GM19239 (cell line): Measurements from ENCODE around the gene MAGIX.
"Not testable (repeated sequence)": the region's sequence is repeated elsewhere in the genome, so short reads cannot be mapped to it uniquely, and the experiment has no call there.

ENCODE experiments used
- DNase-seq: peaks from one replicate; pipeline ENCODE4 v3.0.0; 2011; ENCODE audit warnings: low spot score; ENCODE audit not compliant: insufficient read length
- FAIRE-seq: peaks from 2 replicates; lab custom pipeline; 2011; peaks lifted over from hg19 to GRCh38; lab: Jason Lieb, UNC

The MAGIX gene

GRCh38 chrX:49155900-49156837, 6.4 kb upstream of the MAGIX start:
- FAIRE-seq, result peak; percentile 39
- DNase-seq, result no peak

DNA sequence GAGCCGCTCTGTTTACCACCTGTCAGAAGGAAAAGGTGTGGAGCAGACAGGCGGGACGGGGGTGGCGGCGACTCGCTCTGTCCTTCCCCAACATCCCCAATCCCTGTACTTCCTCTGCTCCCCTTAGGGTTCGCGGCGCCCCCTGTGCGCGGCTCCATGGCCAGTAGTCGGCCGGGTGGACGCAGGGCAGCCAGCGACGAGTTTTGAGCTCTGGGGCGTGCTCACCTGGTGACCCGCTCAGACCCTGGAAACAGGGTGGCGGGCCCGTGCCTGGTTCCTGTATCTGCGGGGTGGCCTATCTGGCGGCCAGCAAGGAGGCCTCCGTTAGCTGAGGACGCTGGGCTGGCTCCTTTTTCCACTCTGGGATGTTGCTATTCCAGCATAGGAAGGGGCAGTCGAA, 5.4 kb upstream of the MAGIX start:
- FAIRE-seq (no peak), DNase-seq (no peak)

GRCh38 chrX:49160908-49161307, 1.6 kb upstream of the MAGIX start:
- DNase-seq (no peak), FAIRE-seq (no peak)

DNA sequence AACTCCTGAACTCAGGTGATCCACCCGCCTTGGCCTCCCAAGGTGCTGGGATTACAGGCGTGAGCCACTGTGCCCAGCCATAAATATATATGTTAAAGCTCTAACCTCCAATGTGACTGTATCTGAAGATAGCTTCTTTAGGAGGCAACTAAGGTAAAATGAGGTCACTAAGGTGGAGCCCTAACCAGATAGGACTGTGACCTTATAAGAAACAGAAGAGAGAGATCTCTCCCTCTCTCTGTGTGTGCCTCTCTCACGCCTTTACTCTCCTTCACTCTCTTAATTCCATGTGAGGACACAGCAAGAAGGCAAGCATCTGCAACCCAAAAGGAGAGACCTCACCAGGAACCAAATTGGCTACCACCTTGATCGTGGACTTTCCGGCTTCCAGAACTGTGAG, 926 bp upstream of the MAGIX start:
- DNase-seq (no peak), FAIRE-seq (no peak)

DNA sequence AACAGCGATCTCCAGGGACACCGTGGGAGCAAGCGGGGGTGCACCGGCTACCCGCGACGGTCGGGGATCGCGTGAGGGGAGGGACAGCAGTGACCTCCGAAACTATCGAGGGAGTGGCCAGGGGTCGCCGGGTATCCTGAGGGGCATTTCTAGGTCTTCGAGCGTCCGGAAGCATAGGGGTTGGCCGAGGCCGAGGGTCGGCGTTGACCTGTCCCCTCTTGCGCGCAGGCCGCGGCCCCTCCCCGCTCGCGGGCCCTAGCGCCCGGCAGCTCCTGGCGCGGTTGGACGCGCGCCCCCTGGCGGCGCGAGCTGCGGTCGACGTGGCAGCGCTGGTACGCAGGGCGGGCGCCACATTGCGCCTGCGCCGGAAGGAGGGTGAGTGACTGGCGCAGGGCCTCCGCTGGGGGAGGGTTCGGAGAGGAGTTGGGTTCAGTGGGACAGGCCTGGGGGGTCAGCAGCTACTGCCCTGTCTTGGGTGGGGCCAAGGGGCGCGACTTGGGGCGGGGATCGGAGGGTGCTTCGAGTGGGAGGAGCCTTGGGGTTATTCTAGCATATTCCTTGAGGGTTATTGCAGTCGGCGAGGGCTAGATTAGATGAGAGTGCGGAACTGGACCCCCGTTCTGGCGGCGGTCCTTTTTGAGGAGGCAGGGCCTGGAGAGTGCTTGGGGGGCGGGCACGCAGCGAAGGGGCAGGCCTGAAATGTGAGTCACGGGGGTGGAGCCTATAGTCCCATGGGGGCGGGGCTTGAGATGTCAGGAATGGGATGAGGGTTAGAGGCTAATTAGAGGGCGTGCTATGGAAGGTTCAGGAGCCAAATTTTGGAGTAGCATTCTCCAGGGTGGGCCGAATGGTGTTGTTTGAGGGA, 1.2 kb downstream of the MAGIX start:
- DNase-seq (no peak), FAIRE-seq (peak; percentile 91)

GRCh38 chrX:49164589-49165360, 2.2 kb downstream of the MAGIX start:
- FAIRE-seq (no peak), DNase-seq (no peak)

GRCh38 chrX:49165901-49166881, 3.6 kb downstream of the MAGIX start:
- FAIRE-seq, result peak; percentile 68
- no peak for DNase-seq

DNA sequence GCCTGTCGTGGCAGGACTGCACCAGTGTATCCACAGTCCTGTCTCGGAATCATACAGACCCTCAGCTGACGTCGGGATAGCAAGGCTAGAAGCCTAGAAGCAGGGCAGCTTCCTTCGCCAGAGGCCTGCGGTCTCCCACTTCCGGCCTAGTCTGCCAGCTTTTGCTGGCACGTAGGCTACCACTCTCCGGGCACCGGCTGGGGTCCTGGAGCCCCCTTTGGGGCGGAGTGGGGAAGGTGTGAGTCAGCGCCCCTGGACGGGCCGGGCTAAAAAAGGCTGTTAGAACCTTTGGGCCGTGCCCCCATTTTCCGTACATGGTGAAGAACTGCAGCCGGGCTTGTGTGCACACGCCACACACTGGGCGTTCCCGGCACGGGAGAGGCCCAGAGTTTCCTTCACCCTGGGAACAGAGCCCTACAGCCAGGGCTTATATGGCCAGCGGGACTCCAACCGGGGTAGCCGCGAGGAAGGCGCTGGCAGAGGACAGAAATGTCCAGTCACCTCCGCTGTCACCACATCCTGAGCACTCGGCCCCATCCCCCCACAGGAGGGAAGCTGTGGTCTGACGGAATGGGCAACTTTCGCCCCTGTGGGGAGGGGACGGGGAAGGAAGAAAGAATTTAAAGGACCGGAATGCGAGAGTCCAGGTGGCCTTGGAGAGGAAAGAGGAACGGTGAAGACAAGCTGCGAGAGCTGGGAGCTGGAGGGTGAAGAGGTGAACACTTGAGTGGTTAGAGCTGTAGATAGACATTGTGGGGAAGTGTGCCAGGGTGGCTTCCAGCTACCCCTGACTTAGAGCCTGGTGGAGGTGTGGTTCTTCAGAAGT, 4.6 kb downstream of the MAGIX start:
- DNase-seq, result no peak
- FAIRE-seq, result peak; percentile 96

GRCh38 chrX:49167740-49168108, 5.2 kb downstream of the MAGIX start:
- DNase-seq (no peak), FAIRE-seq (no peak)

DNA sequence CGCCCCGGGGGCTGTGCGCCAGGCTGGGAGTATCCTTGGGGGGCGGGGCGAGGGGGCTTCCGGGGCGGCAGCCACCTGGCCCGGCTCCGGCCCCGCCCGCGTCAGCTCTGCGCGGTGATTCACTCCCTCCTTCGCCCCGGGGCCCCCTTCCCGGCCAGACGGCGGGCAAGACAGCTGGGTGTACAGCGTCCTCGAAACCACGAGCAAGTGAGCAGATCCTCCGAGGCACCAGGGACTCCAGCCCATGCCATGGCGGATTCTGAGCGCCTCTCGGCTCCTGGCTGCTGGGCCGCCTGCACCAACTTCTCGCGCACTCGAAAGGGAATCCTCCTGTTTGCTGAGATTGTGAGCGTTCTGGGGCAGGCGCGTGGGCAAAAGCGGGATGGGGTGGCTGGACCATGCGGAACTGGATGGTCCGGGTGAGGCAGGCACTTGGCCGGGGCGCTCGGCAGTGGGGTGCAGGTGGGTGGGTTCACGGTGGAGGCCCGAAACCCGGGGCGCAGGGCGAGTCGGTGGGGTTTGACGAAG, 9.3 kb downstream of the MAGIX start, which contains the start of gene PLP2:
Gene PLP2 (plus strand): TSS at position 147 of the 528 bp plus-strand sequence. CDS start 103 bp downstream, at position 250.
- no peak for DNase-seq

DNA sequence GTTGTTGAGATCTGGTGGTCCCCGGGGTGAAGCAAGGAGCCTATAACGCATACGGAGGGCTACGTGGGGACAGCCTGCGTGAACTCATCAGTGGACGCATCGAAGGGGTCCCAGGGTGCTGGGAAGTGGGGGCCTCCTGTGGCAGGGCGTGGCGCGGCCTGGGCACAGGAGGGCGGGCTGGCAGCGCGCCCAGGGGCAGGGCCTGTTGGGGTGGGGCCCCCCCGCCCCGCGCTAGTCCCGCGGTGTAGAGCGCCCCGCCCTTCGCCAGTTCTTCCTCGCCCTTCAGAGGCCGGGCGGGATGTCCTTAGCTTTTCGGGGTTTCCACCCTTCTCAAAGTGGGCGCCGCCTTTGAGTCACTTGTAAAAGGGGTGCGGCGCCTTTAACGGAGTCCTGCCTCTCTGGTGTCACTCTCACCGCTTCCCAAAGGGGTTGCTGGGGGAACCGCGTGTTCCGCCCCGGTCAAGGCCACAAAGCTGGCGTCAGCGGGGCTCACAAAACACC, 9.8 kb downstream of the MAGIX start:
- DNase-seq, result no peak
- peak; percentile 84 for FAIRE-seq

More for the DNA sequence above, 9.3 kb downstream of the MAGIX start, which contains the start of gene PLP2:
- FAIRE-seq, result peak; percentile 92

DNA sequence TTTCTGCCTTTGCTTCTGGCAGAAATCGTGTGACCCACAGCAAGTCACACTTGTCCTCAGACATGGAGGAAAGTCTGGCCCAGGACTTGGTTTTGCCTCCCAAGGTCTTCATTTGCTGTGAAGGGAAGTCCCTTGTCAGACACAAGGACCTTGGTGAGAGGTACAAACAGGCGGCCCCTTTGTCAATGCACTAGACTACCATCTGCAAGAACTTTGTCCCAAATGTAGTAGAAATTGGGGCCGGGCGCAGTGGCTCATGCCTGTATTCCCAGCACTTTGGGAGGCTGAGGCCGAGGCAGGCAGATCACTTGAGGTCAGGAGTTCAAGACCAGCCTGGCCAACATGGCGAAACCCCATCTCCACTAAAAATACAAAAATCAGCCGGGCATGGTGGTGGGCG, 11.0 kb downstream of the MAGIX start:
- not testable (repeated sequence) for DNase-seq, FAIRE-seq

GRCh38 chrX:49174723-49175122, 12.2 kb downstream of the MAGIX start:
- no peak for DNase-seq
- no peak for FAIRE-seq

DNA sequence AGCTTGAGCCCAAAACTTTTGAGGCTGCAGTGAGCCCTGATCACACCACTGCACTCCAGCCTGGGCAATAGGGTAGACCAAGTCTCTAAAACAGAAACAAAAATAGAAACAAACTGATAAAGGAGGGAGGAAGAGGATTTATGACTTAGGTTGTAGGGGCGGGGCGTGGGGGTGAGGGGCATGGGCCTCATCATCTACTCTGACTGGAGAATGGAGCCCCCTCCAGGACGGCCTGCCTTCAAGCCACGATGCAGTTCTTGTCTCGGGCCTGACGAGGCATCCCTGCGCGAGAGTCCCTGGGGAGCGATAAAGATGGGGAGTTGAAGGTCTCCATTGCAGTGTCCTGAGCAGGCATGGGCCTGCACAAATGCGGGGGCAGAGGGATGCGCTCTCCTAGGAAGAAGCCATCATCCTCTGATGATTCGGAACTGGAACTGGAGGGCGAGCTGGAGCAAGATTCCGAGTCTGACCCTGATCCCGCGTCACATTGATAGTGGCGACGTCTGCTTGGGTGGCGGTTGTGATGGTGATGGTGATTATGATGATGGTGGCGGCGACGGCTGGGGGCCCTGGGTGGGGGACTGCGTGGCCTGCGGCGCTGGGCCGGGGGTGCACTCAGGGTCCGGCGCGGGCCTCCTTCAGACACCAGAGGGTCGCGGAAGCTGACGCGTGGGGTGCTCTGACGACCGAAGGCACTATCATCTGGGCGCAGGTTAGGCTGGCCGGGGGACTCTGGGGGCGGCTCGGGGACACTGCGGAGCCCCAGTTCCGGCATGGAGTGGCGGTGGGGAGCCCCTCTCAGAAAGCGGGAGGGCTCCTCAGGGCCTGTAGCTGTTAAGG, 13.1 kb downstream of the MAGIX start:
- FAIRE-seq (no peak), DNase-seq (no peak)

DNA sequence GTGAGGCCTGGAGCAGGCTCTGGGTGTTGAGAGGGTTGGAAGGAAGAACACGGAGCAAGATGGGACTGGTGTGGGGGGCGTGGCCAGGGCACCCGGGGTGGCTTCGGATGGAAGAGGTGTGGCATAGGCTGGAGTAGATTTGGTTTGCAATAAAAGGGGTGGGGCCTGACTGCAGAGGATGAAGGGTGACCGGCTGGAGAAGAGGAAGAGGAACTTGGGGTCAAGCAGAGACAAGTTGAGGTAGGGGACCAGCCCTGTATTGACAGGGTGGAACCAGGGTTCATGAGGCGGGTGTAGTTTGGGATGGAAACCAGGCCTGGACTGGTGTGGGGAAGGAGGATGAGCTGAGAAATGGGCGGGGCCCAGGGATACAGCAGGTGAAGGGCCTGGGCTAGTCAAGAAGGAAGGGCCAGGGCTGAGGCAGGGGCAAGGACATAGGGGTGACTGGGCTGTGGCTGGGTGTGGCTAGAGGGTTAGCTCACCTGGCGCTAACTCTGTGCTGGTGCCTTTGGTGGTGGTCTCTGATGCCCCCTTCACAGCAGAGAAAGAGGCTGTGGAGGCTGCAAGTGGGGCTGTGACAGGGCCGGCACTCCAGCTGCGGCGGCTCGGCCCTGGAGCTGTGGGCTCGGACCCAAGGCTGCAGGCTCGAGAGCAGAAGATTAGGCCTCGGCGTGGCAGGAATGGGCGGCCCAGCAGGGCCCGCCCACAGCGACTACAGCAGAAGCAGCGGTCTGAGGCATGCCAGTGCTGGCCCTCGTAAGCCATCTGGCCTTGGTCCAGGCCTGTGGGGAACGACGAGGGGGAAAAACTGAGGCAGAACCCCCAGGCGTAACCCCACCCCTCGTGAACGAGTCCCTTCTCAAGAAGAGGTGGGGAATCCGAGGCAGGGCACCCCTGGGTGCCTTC, 14.1 kb downstream of the MAGIX start:
- FAIRE-seq (peak; percentile 14), DNase-seq (no peak)

GRCh38 chrX:49177338-49177833, 14.8 kb downstream of the MAGIX start:
- FAIRE-seq (no peak), DNase-seq (no peak)
